Calu3 (cell line): ENCODE data around the gene EHD3. TPM values are rescaled to one million over a fixed set of nuclear protein-coding genes. Genes with fewer than 3 reads are reported as not detected.

Experiments
- BruUV-seq: library from RNA; stranded (reverse); fragments of 400-500 nt; replicated peaks from 2 replicates; lab custom pipeline; 2021; lab: Mats Ljungman, UMichigan
- CTCF ChIA-PET: fragments of 300-600 bp; sonication (Branson Sonifier 250); formaldehyde crosslinking; loops from one replicate; lab custom pipeline; 2022; ENCODE audit warnings: antibody characterized with exemption; lab: Charles Lee
- DNase-seq: peaks from one replicate; pipeline ENCODE4 v3.0.0; 2022
- H3K27ac Mint-ChIP-seq: one replicate; pipeline ENCODE4 v1.8.0; 2022; ENCODE audit warnings: mixed read lengths; ENCODE audit not compliant: unreplicated experiment
- H3K27me3 Mint-ChIP-seq: one replicate; pipeline ENCODE4 v1.8.0; 2022; ENCODE audit warnings: mixed read lengths; ENCODE audit not compliant: unreplicated experiment
- H3K36me3 Mint-ChIP-seq: one replicate; pipeline ENCODE4 v1.8.0; 2022; ENCODE audit warnings: mild to moderate bottlenecking, moderate library complexity, mixed read lengths; ENCODE audit not compliant: insufficient read depth, unreplicated experiment
- H3K4me1 Mint-ChIP-seq: one replicate; pipeline ENCODE4 v1.8.0; 2022; ENCODE audit warnings: mild to moderate bottlenecking, low read depth, mixed read lengths; ENCODE audit not compliant: unreplicated experiment
- H3K4me3 Mint-ChIP-seq: one replicate; pipeline ENCODE4 v1.8.0; 2022; ENCODE audit warnings: mild to moderate bottlenecking, low read depth, moderate library complexity, mixed read lengths; ENCODE audit not compliant: unreplicated experiment
- H3K9me3 Mint-ChIP-seq: one replicate; pipeline ENCODE4 v1.8.0; 2022; ENCODE audit warnings: low read depth, mixed read lengths; ENCODE audit not compliant: unreplicated experiment
- intact Hi-C: fragments of 100-400 bp; cut with micrococcal nuclease; formaldehyde crosslinking; loops from one replicate; pipeline ENCODE4 v1.10.0; 2022; ENCODE audit not compliant: unreplicated experiment
- total RNA-seq: library from RNA; stranded (reverse); gene quantifications from 2 replicates; pipeline ENCODE4 v1.2.3, GENCODE V29; 2022
- TF ChIP-seq, protein P1 (sequence below): fragments of 200-600 bp; IDR thresholded peaks from one replicate; pipeline ENCODE4 v1.8.0; 2022; ENCODE audit warnings: antibody characterized with exemption; ENCODE audit not compliant: unreplicated experiment

The EHD3 gene
- total RNA-seq, 1 experiment from 2014 or later: 1.7 TPM

DNA sequence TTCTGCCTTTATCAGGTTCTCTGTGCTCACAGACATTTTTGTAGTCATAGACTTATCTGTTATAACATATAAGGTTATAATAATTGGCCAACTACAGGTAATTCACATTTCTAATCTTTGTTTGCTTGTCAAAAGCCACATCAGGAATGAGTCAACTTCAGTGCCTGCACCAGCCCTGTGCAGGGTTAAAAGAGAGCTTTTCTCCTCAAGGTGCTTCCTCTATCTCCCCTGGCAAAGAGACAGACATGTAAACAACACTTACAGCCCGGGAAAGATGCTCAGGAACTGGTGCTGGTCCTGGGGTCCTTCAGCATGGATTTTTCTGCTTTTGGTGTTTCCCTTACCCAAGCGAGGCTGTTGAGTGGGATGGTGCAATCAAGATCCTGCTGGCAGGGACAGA, 7.7 kb upstream of the EHD3 start:
- TF ChIP-seq, protein P1, sequence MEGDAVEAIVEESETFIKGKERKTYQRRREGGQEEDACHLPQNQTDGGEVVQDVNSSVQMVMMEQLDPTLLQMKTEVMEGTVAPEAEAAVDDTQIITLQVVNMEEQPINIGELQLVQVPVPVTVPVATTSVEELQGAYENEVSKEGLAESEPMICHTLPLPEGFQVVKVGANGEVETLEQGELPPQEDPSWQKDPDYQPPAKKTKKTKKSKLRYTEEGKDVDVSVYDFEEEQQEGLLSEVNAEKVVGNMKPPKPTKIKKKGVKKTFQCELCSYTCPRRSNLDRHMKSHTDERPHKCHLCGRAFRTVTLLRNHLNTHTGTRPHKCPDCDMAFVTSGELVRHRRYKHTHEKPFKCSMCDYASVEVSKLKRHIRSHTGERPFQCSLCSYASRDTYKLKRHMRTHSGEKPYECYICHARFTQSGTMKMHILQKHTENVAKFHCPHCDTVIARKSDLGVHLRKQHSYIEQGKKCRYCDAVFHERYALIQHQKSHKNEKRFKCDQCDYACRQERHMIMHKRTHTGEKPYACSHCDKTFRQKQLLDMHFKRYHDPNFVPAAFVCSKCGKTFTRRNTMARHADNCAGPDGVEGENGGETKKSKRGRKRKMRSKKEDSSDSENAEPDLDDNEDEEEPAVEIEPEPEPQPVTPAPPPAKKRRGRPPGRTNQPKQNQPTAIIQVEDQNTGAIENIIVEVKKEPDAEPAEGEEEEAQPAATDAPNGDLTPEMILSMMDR: no peak
- H3K27ac Mint-ChIP-seq: no peak overlapping the region
- no peaks in the 10 kb centered on the region for H3K9me3 Mint-ChIP-seq
- BruUV-seq: no TSS peak
- no peak overlapping the region for H3K4me3 Mint-ChIP-seq
- H3K27me3 Mint-ChIP-seq: peaks cover 85% of the 10 kb centered on the region
- CTCF ChIA-PET: no interaction called here
- DNase-seq: no peak
- intact Hi-C loops: no loop called here
- no peaks in the 10 kb centered on the region for H3K4me1 Mint-ChIP-seq
- H3K36me3 Mint-ChIP-seq: no peaks in the 10 kb centered on the region

- Mint-ChIP-seq H3K27ac (no peak overlapping the region), H3K9me3 (no peaks in the 10 kb centered on the region), H3K27me3 (peaks cover 85% of the 10 kb centered on the region), H3K4me3 (no peak overlapping the region), H3K36me3 (no peaks in the 10 kb centered on the region), H3K4me1 (no peaks in the 10 kb centered on the region)
- intact Hi-C loops: no loop called here
- BruUV-seq: no TSS peak
- TF ChIP-seq, protein P1: no peak
- no peak for DNase-seq
- CTCF ChIA-PET: no interaction called here
Observed at GRCh38 chr2:31227110-31227509, 6.8 kb upstream of the EHD3 start.

- H3K4me1 Mint-ChIP-seq: no peaks in the 10 kb centered on the region
- peaks cover 85% of the 10 kb centered on the region for H3K27me3 Mint-ChIP-seq
- BruUV-seq: no TSS peak
- H3K27ac Mint-ChIP-seq: no peak overlapping the region
- CTCF ChIA-PET: no interaction called here
- TF ChIP-seq, protein P1: no peak
- H3K9me3 Mint-ChIP-seq: no peaks in the 10 kb centered on the region
- H3K36me3 Mint-ChIP-seq: no peaks in the 10 kb centered on the region
- intact Hi-C loops: no loop called here
- DNase-seq: no peak
- no peak overlapping the region for H3K4me3 Mint-ChIP-seq
Observed at GRCh38 chr2:31227711-31228125, 6.2 kb upstream of the EHD3 start.

DNA sequence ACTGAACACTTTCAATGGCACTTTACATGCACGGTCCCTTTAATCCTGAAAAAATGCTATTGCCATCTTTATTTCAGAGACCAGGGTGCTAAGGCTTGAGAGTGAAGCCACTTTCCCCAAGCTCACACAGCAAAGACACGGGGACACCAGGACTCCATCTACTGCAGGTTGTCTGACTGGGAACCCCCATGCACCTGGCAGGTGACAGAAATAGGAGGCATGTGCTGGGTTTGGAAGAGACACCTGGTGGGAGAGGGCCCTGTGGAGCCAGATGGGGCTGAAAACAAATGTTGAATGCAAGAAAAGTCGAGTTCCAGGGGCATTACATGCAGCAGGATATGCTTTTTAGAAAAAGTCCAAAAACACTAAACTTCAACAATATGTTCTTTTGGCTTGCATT, 5.2 kb upstream of the EHD3 start:
- no peak overlapping the region for H3K27ac Mint-ChIP-seq

More for the DNA sequence above, 5.2 kb upstream of the EHD3 start:
- Mint-ChIP-seq H3K4me1 (peaks cover 8% of the 10 kb centered on the region), H3K36me3 (no peaks in the 10 kb centered on the region), H3K4me3 (no peak overlapping the region), H3K9me3 (no peaks in the 10 kb centered on the region), H3K27me3 (peaks cover 85% of the 10 kb centered on the region)
- intact Hi-C loops: no loop called here
- CTCF ChIA-PET: interaction anchor here (0.7 kb wide), 1 partner anchor 18 kb away, joined by 5 read pairs; no protein-coding TSS in a partner anchor
- TF ChIP-seq, protein P1: no peak
- BruUV-seq: no TSS peak
- no peak for DNase-seq
